Measurements from ENCODE around the gene CTNNB1. TPM values are rescaled to one million over a fixed set of nuclear protein-coding genes. Genes with fewer than 3 reads are reported as not detected.
A peak's percentile ranks its signal among the peaks of the same experiment; 100 is the strongest.

The CTNNB1 gene
- total and polyA plus RNA-seq, 2 of the 13 experiments (the other 11 are each of a cell fraction or from before 2014, with no cell fraction given), result 398 to 489 TPM

DNA sequence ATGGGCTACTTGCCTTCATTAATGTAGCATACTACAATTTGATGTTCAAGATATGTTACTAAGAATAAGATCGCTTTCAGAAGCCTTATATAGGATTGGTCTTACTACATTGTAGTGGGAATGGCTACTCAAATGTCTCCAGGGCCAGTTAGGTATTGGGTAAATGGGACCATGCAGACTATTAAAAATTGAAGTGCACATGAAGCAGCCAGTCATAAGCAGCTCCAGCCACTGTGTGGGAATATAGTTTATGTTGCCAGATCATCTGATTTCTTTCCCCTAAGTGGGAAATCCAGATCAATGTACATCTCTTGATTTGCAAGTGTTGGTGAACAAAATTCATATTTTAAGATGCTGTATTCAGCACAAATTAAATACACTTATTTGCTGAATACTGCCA, 5.1 kb downstream of the CTNNB1 start:
- H3K4me3 ChIP-seq (replicated peaks in 1 of 3; ENCODE audit: insufficient read depth in 1 of 3, low read depth in 2 of 3, low read length in 3 of 3), result 0 out of 6 replicates have a peak overlapping the region, but pooled peaks of 1 of the 3 experiments have one; percentile 99
- H3K79me2 ChIP-seq (ENCODE audit: insufficient read depth, low read length), result peaks cover 98% of the 10 kb centered on the region
- H2AFZ ChIP-seq (ENCODE audit: low read length), result no peak overlapping the region
- BruUV-seq (replicated peaks), result no TSS peak
- TF ChIP-seq, protein P1, sequence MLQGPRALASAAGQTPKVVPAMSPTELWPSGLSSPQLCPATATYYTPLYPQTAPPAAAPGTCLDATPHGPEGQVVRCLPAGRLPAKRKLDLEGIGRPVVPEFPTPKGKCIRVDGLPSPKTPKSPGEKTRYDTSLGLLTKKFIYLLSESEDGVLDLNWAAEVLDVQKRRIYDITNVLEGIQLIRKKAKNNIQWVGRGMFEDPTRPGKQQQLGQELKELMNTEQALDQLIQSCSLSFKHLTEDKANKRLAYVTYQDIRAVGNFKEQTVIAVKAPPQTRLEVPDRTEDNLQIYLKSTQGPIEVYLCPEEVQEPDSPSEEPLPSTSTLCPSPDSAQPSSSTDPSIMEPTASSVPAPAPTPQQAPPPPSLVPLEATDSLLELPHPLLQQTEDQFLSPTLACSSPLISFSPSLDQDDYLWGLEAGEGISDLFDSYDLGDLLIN (CRISPR knock-in tag; IDR thresholded peaks at IDR 0.05; ENCODE audit: borderline replicate concordance), result no peak
- TF ChIP-seq ZNF75D (CRISPR knock-in tag; IDR thresholded peaks at IDR 0.05; ENCODE audit: borderline replicate concordance), result no peak
- no peak for TF ChIP-seq ZNF775 (CRISPR knock-in tag; IDR thresholded peaks at IDR 0.05; ENCODE audit: borderline replicate concordance)
- no peak for TF ChIP-seq ZIK1 (CRISPR knock-in tag; IDR thresholded peaks at IDR 0.05; ENCODE audit: borderline replicate concordance, low read depth)
- no peak for TF ChIP-seq ASH2L (IDR thresholded peaks at IDR 0.05; ENCODE audit: insufficient read length, low read depth, low read length)
- TF ChIP-seq ERF (CRISPR knock-in tag; IDR thresholded peaks at IDR 0.05), result no peak
- no peak for TF ChIP-seq ZFX (CRISPR knock-in tag; IDR thresholded peaks at IDR 0.05; ENCODE audit: low read depth)
- TF ChIP-seq HOXA5 (CRISPR knock-in tag; IDR thresholded peaks at IDR 0.05), result no peak
- no peak for TF ChIP-seq GZF1 (CRISPR knock-in tag; IDR thresholded peaks at IDR 0.05)
- no peak for TF ChIP-seq HES4 (CRISPR knock-in tag; IDR thresholded peaks at IDR 0.05; ENCODE audit: borderline replicate concordance)
- TF ChIP-seq RBM39 (IDR thresholded peaks at IDR 0.05; ENCODE audit: low read depth, low read length, poor library complexity, severe bottlenecking), result no peak
- TF ChIP-seq ZSCAN22 (CRISPR knock-in tag; IDR thresholded peaks at IDR 0.05), result no peak
- no peak for TF ChIP-seq ZKSCAN1 (IDR thresholded peaks at IDR 0.05; ENCODE audit: low read length)
- TF ChIP-seq HOXA3 (CRISPR knock-in tag; IDR thresholded peaks at IDR 0.05), result no peak
- TF ChIP-seq ZNF841 (CRISPR knock-in tag; IDR thresholded peaks at IDR 0.05; ENCODE audit: borderline replicate concordance), result no peak
- H3K4me1 ChIP-seq (ENCODE audit: insufficient read depth, low read length), result peaks cover 68% of the 10 kb centered on the region
- H3K36me3 ChIP-seq (replicated peaks in 1 of 2; ENCODE audit: control insufficient read depth in 1 of 2, insufficient read depth in 2 of 2, low read length in 2 of 2), result no peaks in the 10 kb centered on the region
- no peak for ATAC-seq
- no peaks in the 10 kb centered on the region for H3K9me3 ChIP-seq (ENCODE audit: low read length)
- H3K27me3 ChIP-seq (ENCODE audit: control insufficient read depth in 1 of 2, insufficient read depth in 2 of 2, low read length in 2 of 2), result no peaks in the 10 kb centered on the region; a peak in 1 of 5 replicates
- FAIRE-seq, result no peak
- no peak for DNase-seq (ENCODE audit: low spot score)
- WGBS (ENCODE audit: low lambda C conversion rate), result 92% methylated on average over 1 of the region's 1 CpG
- peaks cover 94% of the 10 kb centered on the region for H4K20me1 ChIP-seq (ENCODE audit: insufficient read depth, low read length)
- H3K9ac ChIP-seq (ENCODE audit: insufficient read depth, low read depth, low read length), result no peak overlapping the region
- intact Hi-C loops (cut with micrococcal nuclease; ENCODE audit: unreplicated experiment) (loop anchor here (5.0 kb wide), 1 partner anchor 73 kb away; no protein-coding TSS in a partner anchor), in situ Hi-C loops (cut with HindIII; ENCODE audit: extremely low pct_ligation_motif_present, low pct_unique_long_range_greater_than_20kb) (loop anchor here (25.0 kb wide), 1 partner anchor 617 kb away; no protein-coding TSS in a partner anchor)
- H3K27ac ChIP-seq (ENCODE audit: extremely low read length, insufficient read depth, low read length), result no peak overlapping the region
- POLR2A ChIA-PET, result no interaction called here
- peak overlapping the region; percentile 87 for H3K4me2 ChIP-seq (ENCODE audit: low read depth, low read length)
- CTCF ChIA-PET (ENCODE audit: low intra/inter-chr PET ratio, low total read pairs), result no interaction called here

All from HepG2 (cell line).